ENCODE results near the gene GSTM1.
"Not testable (repeated sequence)": the region's sequence is repeated elsewhere in the genome, so short reads cannot be mapped to it uniquely, and the experiment has no call there.

Gene GSTM1

DNA sequence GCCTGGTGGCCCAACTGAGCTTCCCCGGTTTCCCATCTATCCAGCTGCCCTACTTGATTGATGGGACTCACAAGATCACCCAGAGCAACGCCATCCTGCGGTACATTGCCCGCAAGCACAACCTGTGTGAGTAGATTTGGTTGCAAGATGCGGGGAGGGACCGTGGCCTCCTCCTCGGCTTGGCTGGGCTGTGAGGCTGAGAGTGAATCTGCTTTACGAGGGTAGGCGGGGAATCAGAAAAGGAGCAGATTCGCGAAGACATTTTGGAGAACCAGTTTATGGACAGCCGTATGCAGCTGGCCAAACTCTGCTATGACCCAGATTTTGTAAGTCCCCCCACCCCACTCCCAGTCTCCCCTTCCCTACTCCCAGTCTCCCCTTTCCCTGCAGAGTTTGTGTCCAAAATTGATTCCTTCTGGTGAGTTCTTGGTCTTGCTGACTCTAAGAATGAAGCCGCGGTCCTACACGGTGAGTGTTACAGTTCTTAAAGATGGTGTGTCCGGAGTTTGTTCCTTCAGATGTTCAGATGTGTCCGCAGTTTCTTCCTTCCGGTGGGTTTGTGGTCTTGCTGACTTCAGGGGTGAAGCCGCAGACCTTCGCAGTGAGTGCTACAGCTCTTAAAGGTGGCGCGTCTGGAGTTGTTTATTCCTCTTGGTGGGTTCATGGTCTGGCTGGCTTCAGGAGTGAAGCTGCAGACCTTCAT, 18.2 kb upstream of the GSTM1 start:
- no peaks in the 10 kb centered on the region for H3K9me2 ChIP-seq (replicated peaks; ENCODE audit: insufficient read depth, low read length)
- no peak overlapping the region for H3K4me2 ChIP-seq (ENCODE audit: low read depth, low read length, poor library complexity, severe bottlenecking)
- no peaks in the 10 kb centered on the region for H3K27me3 ChIP-seq (ENCODE audit: low read length)
- H3K4me3 ChIP-seq (ENCODE audit: insufficient read depth, low read length, poor library complexity, severe bottlenecking), result no peak overlapping the region
- no peaks in the 10 kb centered on the region for H3F3A ChIP-seq (ENCODE audit: insufficient read depth)
- H4K20me1 ChIP-seq (ENCODE audit: low read depth, low read length), result no peaks in the 10 kb centered on the region
- no peaks in the 10 kb centered on the region for H3K79me2 ChIP-seq (ENCODE audit: insufficient read depth, low read length)
- no peaks in the 10 kb centered on the region for H3K9me3 ChIP-seq (ENCODE audit: insufficient read depth, low read length)
- no peak for TF ChIP-seq EZH2phosphoT487 (conservative IDR thresholded peaks at IDR 0.05; ENCODE audit: low read length)
- TF ChIP-seq, protein P1, sequence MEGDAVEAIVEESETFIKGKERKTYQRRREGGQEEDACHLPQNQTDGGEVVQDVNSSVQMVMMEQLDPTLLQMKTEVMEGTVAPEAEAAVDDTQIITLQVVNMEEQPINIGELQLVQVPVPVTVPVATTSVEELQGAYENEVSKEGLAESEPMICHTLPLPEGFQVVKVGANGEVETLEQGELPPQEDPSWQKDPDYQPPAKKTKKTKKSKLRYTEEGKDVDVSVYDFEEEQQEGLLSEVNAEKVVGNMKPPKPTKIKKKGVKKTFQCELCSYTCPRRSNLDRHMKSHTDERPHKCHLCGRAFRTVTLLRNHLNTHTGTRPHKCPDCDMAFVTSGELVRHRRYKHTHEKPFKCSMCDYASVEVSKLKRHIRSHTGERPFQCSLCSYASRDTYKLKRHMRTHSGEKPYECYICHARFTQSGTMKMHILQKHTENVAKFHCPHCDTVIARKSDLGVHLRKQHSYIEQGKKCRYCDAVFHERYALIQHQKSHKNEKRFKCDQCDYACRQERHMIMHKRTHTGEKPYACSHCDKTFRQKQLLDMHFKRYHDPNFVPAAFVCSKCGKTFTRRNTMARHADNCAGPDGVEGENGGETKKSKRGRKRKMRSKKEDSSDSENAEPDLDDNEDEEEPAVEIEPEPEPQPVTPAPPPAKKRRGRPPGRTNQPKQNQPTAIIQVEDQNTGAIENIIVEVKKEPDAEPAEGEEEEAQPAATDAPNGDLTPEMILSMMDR (IDR thresholded peaks at IDR 0.05; ENCODE audit: insufficient read depth, low read length, poor library complexity, severe bottlenecking), result no peak
- H3K36me3 ChIP-seq (ENCODE audit: low read length), result no peaks in the 10 kb centered on the region
- H3K9ac ChIP-seq (ENCODE audit: low read length), result no peak overlapping the region
- H2AFZ ChIP-seq (ENCODE audit: low read depth, low read length, severe bottlenecking), result no peak overlapping the region
- H3K27ac ChIP-seq (ENCODE audit: low read depth, low read length), result no peak overlapping the region

GRCh38 chr1:109669949-109670302, 17.7 kb upstream of the GSTM1 start:
- H3K4me3 ChIP-seq (ENCODE audit: insufficient read depth, low read length, poor library complexity, severe bottlenecking); H3K4me2 ChIP-seq (ENCODE audit: low read depth, low read length, poor library complexity, severe bottlenecking); H3K27me3 ChIP-seq (ENCODE audit: low read length); H3F3A ChIP-seq (ENCODE audit: insufficient read depth); H3K9ac ChIP-seq (ENCODE audit: low read length); H3K9me2 ChIP-seq (replicated peaks; ENCODE audit: insufficient read depth, low read length); H3K27ac ChIP-seq (ENCODE audit: low read depth, low read length); H4K20me1 ChIP-seq (ENCODE audit: low read depth, low read length); H3K36me3 ChIP-seq (ENCODE audit: low read length); H3K79me2 ChIP-seq (ENCODE audit: insufficient read depth, low read length); H2AFZ ChIP-seq (ENCODE audit: low read depth, low read length, severe bottlenecking); H3K9me3 ChIP-seq (ENCODE audit: insufficient read depth, low read length): not testable (repeated sequence)

GRCh38 chr1:109671067-109671466, 16.6 kb upstream of the GSTM1 start:
- no peaks in the 10 kb centered on the region for H3K27me3 ChIP-seq (ENCODE audit: low read length)
- TF ChIP-seq, protein P1 (IDR thresholded peaks at IDR 0.05; ENCODE audit: insufficient read depth, low read length, poor library complexity, severe bottlenecking), result no peak
- no peak for TF ChIP-seq EZH2phosphoT487 (conservative IDR thresholded peaks at IDR 0.05; ENCODE audit: low read length)

GRCh38 chr1:109673861-109674260, 13.8 kb upstream of the GSTM1 start:
- H3K79me2 ChIP-seq (ENCODE audit: insufficient read depth, low read length), result not testable (repeated sequence)

More at GRCh38 chr1:109671067-109671466, 16.6 kb upstream of the GSTM1 start:
- H3K27ac ChIP-seq (ENCODE audit: low read depth, low read length), result no peak overlapping the region
- no peak overlapping the region for H3K9ac ChIP-seq (ENCODE audit: low read length)
- H3K9me2 ChIP-seq (replicated peaks; ENCODE audit: insufficient read depth, low read length), result no peaks in the 10 kb centered on the region
- no peak overlapping the region for H3K4me2 ChIP-seq (ENCODE audit: low read depth, low read length, poor library complexity, severe bottlenecking)
- no peaks in the 10 kb centered on the region for H4K20me1 ChIP-seq (ENCODE audit: low read depth, low read length)
- H3K36me3 ChIP-seq (ENCODE audit: low read length), result no peaks in the 10 kb centered on the region
- no peaks in the 10 kb centered on the region for H3F3A ChIP-seq (ENCODE audit: insufficient read depth)
- no peaks in the 10 kb centered on the region for H3K79me2 ChIP-seq (ENCODE audit: insufficient read depth, low read length)
- no peak overlapping the region for H2AFZ ChIP-seq (ENCODE audit: low read depth, low read length, severe bottlenecking)
- H3K9me3 ChIP-seq (ENCODE audit: insufficient read depth, low read length), result no peaks in the 10 kb centered on the region
- no peak overlapping the region for H3K4me3 ChIP-seq (ENCODE audit: insufficient read depth, low read length, poor library complexity, severe bottlenecking)

DNA sequence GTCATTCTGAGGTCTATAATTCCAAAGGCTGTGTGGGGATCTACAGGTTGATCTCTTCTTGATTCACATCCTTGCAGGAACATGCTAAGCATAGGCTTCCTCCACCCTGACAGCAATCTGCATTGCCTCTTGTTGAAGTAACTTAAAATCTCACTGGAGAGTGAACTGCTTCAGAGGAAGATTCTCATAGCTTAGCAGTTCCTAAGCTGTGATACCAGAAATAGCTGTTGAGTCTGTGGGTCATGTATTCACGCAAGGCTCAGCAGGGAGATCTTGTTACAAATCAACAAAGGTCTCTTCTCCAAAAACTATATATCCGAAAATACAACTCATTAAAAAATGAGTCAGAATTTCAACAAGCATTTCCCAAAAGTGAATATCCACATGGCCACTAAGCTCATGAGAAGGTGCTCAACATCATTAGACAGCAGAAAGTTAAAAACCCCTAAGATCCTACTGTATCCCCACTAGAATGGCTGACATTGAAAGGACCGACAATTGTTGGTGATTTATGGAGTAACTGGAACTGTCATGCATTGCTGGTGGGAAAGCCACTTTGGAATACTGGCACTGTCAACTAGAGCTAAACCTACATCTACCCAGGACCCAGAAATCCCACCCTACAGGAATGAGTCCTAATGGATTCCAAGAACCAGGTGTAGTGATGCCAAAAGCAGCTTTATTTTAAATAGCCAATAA, 10.8 kb upstream of the GSTM1 start:
- not testable (repeated sequence) for H3K9ac ChIP-seq (ENCODE audit: low read length); H2AFZ ChIP-seq (ENCODE audit: low read depth, low read length, severe bottlenecking); H3K9me2 ChIP-seq (replicated peaks; ENCODE audit: insufficient read depth, low read length); H4K20me1 ChIP-seq (ENCODE audit: low read depth, low read length); H3K4me2 ChIP-seq (ENCODE audit: low read depth, low read length, poor library complexity, severe bottlenecking); H3K9me3 ChIP-seq (ENCODE audit: insufficient read depth, low read length); H3F3A ChIP-seq (ENCODE audit: insufficient read depth); H3K4me3 ChIP-seq (ENCODE audit: insufficient read depth, low read length, poor library complexity, severe bottlenecking); H3K27me3 ChIP-seq (ENCODE audit: low read length); H3K79me2 ChIP-seq (ENCODE audit: insufficient read depth, low read length); H3K27ac ChIP-seq (ENCODE audit: low read depth, low read length); H3K36me3 ChIP-seq (ENCODE audit: low read length)

More at GRCh38 chr1:109673861-109674260, 13.8 kb upstream of the GSTM1 start:
- not testable (repeated sequence) for H2AFZ ChIP-seq (ENCODE audit: low read depth, low read length, severe bottlenecking); H3K4me2 ChIP-seq (ENCODE audit: low read depth, low read length, poor library complexity, severe bottlenecking); H3K27ac ChIP-seq (ENCODE audit: low read depth, low read length); H3K9ac ChIP-seq (ENCODE audit: low read length); H3K9me2 ChIP-seq (replicated peaks; ENCODE audit: insufficient read depth, low read length); H3K4me3 ChIP-seq (ENCODE audit: insufficient read depth, low read length, poor library complexity, severe bottlenecking); H3F3A ChIP-seq (ENCODE audit: insufficient read depth); H3K27me3 ChIP-seq (ENCODE audit: low read length); H4K20me1 ChIP-seq (ENCODE audit: low read depth, low read length); H3K36me3 ChIP-seq (ENCODE audit: low read length); H3K9me3 ChIP-seq (ENCODE audit: insufficient read depth, low read length)

Data from SU-DHL-6 (cell line).